Liver (tissue), 2 donors: ENCODE data around the gene PRKCH.

Experiments used
- TF ChIP-seq, protein P1 (sequence below): fragments of 150-350 bp; IDR thresholded peaks from 2 replicates; pipeline ENCODE4 v1.5.1; 2017; ENCODE audit warnings: improper control_type of control experiment, low read depth, low read length; ENCODE audit not compliant: missing input control
- TF ChIP-seq, protein P2 (sequence below): IDR thresholded peaks from 2 replicates; pipeline ENCODE4 v1.6.1; 2016; ENCODE audit warnings: antibody characterized with exemption
- donor health status: healthy.

DNA sequence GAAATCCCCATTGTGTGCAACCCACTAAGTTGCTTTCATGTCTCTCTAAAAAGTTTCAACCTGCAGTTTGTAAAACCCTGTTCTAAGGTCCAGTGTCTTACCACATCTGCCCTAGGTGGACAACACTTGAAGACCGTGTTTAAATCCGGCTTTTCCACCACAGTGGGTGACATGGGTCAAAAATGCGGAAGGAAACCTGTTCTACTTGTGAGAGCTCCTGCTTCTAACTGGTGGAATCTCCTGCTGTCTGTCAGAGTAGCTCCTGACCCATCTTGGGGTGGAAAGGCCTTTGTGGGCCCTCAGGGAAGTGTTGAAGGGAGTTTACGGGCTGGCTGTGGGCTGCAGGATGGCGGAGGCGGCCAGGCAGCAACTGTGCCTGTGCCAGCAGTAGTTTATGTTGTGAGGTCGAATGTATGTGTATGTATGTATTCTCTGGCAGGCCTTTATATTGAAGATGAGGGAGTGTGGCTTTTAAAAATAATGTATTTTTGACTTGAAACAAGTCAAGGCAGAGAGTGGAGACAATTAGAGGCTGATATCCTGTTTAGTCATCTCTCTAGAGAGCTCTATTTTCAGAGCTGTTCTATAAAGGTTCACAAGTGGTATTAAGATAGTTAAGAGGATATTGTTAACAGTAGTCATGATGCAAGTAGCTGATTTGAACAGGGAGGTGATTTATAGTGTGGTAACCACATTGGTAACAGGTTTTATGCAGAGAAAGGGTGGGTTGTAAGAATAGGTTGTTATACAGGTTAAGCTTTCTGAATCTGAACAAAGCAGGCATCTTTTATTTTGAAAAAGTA lies 67.0 kb downstream of the PRKCH start:
- TF ChIP-seq, protein P1, sequence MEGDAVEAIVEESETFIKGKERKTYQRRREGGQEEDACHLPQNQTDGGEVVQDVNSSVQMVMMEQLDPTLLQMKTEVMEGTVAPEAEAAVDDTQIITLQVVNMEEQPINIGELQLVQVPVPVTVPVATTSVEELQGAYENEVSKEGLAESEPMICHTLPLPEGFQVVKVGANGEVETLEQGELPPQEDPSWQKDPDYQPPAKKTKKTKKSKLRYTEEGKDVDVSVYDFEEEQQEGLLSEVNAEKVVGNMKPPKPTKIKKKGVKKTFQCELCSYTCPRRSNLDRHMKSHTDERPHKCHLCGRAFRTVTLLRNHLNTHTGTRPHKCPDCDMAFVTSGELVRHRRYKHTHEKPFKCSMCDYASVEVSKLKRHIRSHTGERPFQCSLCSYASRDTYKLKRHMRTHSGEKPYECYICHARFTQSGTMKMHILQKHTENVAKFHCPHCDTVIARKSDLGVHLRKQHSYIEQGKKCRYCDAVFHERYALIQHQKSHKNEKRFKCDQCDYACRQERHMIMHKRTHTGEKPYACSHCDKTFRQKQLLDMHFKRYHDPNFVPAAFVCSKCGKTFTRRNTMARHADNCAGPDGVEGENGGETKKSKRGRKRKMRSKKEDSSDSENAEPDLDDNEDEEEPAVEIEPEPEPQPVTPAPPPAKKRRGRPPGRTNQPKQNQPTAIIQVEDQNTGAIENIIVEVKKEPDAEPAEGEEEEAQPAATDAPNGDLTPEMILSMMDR, result no peak
- TF ChIP-seq, protein P2, sequence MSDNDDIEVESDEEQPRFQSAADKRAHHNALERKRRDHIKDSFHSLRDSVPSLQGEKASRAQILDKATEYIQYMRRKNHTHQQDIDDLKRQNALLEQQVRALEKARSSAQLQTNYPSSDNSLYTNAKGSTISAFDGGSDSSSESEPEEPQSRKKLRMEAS, result no peak
